HepG2 (cell line): Measurements from ENCODE around the gene TMEM79. TPM values are rescaled to one million over a fixed set of nuclear protein-coding genes. Genes with fewer than 3 reads are reported as not detected.
A peak's percentile ranks its signal among the peaks of the same experiment; 100 is the strongest.

Source experiments
- CBFB ChIP-seq: sonication (generic); formaldehyde crosslinking; IDR thresholded peaks from 2 replicates; pipeline ENCODE4 v1.4.0; 2020; ENCODE audit warnings: missing genetic modification reagents
- CENPX ChIP-seq: sonication (generic); formaldehyde crosslinking; IDR thresholded peaks from 2 replicates; pipeline ENCODE4 v1.9.0; 2021; ENCODE audit warnings: mild to moderate bottlenecking, missing genetic modification reagents, moderate library complexity
- KDM1A ChIP-seq: IDR thresholded peaks from 2 replicates; pipeline ENCODE4 v1.6.1; 2016; ENCODE audit warnings: missing compliant biosample characterization
- NCOA2 ChIP-seq: sonication (generic); formaldehyde crosslinking; IDR thresholded peaks from 2 replicates; pipeline ENCODE4 v1.8.0; 2022; ENCODE audit warnings: inconsistent platforms
- NKX3-1 ChIP-seq: sonication (generic); formaldehyde crosslinking; IDR thresholded peaks from 2 replicates; pipeline ENCODE4 v1.5.0; 2020; ENCODE audit warnings: missing genetic modification reagents
- POGZ ChIP-seq: sonication (generic); formaldehyde crosslinking; IDR thresholded peaks from 2 replicates; pipeline ENCODE4 v1.4.0; 2020; ENCODE audit warnings: mild to moderate bottlenecking, missing genetic modification reagents
- PRDM4 ChIP-seq: sonication (generic); formaldehyde crosslinking; IDR thresholded peaks from 2 replicates; pipeline ENCODE4 v1.9.0; 2021; ENCODE audit warnings: missing genetic modification reagents, borderline replicate concordance
- RFXANK ChIP-seq: IDR thresholded peaks from 2 replicates; pipeline ENCODE4 v1.6.1; 2016
- SETDB1 ChIP-seq: sonication (generic); formaldehyde crosslinking; IDR thresholded peaks from 2 replicates; pipeline ENCODE4 v1.5.1; 2020; ENCODE audit warnings: missing genetic modification reagents, mild to moderate bottlenecking, borderline replicate concordance
- THAP7 ChIP-seq: sonication (generic); formaldehyde crosslinking; IDR thresholded peaks from 2 replicates; pipeline ENCODE4 v1.8.1; 2023; ENCODE audit warnings: mild to moderate bottlenecking, missing genetic modification reagents
- ZBTB33 ChIP-seq: sonication (generic); formaldehyde crosslinking; IDR thresholded peaks from 2 replicates; pipeline ENCODE4 v1.4.0; 2020; ENCODE audit warnings: missing genetic modification reagents
- ZBTB40 ChIP-seq, 2 experiments: fragments of 450-650 bp in 1 of 2; sonication (generic) in 1 of 2; formaldehyde crosslinking in 1 of 2; IDR thresholded peaks; 2 replicates each; pipeline versions ENCODE4 v1.6.1 to v1.8.0; 2016 to 2022; ENCODE audit warnings: antibody characterized with exemption in 1 of 2, mild to moderate bottlenecking in 1 of 2, missing genetic modification reagents in 1 of 2
- ZNF20 ChIP-seq: sonication (generic); formaldehyde crosslinking; IDR thresholded peaks from 2 replicates; pipeline ENCODE4 v1.4.0; 2020; ENCODE audit warnings: mild to moderate bottlenecking, moderate library complexity, missing genetic modification reagents
- ZSCAN12 ChIP-seq: sonication (generic); formaldehyde crosslinking; IDR thresholded peaks from 2 replicates; pipeline ENCODE4 v1.9.0; 2021; ENCODE audit warnings: mild to moderate bottlenecking, missing genetic modification reagents
- polyA plus RNA-seq, 8 experiments: library from polyadenylated mRNA; depleted of rRNA in 3 of 8; stranded (reverse) in 7 of 8; unstranded in 1 of 8; fragments of >200 nt; fragmentation: Illumina TruSeq in 4 of 8; extraction: Trizol in 4 of 8; gene quantifications; 2 replicates each; pipeline versions ENCODE4 v1.2.1 to v1.2.3, GENCODE V29; 2011 to 2016; ENCODE audit warnings: low read depth in 4 of 8, missing spikeins in 1 of 8, mixed read lengths in 1 of 8; ENCODE audit not compliant: insufficient read depth in 1 of 8
- total RNA-seq, 5 experiments: library from RNA; depleted of rRNA; stranded (reverse); fragments of >200 nt; fragmentation: Illumina TruSeq; extraction: Trizol; gene quantifications; 2 replicates each; pipeline ENCODE4 v1.2.3, GENCODE V29; 2016; ENCODE audit warnings: low read depth in 1 of 5

The TMEM79 gene
- total and polyA plus RNA-seq, 2 of the 13 experiments (the other 11 are each of a cell fraction or from before 2014, with no cell fraction given): 1.2 to 1.9 TPM

GRCh38 chr1:156282479-156283222 lies 1.5 kb upstream of the TMEM79 start, which contains the start of gene SMG5 (continued):
- TF ChIP-seq ZNF20 (no peak), CENPX (no peak), PRDM4 (CRISPR knock-in tag) (no peak; the same call in 1 of the 2 replicates), KDM1A (CRISPR knock-in tag) (no peak), NCOA2 (peak; percentile 56), CBFB (CRISPR knock-in tag) (peak; percentile 81), ZSCAN12 (CRISPR knock-in tag) (0 out of 2 replicates have a peak, but pooled peaks have one; percentile 46), ZBTB40 (IDR thresholded peaks at IDR 0.05) (peak; percentile 100), ZBTB40 (CRISPR knock-in tag; IDR thresholded peaks at IDR 0.05) (peak; percentile 100), NKX3-1 (CRISPR knock-in tag) (no peak), THAP7 (peak; percentile 93), ZBTB33 (peak; percentile 53; the same call in 1 of the 2 replicates), RFXANK (CRISPR knock-in tag) (peak; percentile 74; the same call in 1 of the 2 replicates), POGZ (peak; percentile 92), SETDB1 (CRISPR knock-in tag) (no peak)
